Aorta (tissue), 5 donors: ENCODE data around the gene MAPK8IP3. TPM values are rescaled to one million over a fixed set of nuclear protein-coding genes. Genes with fewer than 3 reads are reported as not detected.

Experiments used
- ATAC-seq: fragments of 200-7000 bp; cut with Tn5 transposase; one replicate; pipeline ENCODE4 v1.9.1; 2022; ENCODE audit warnings: moderate library complexity; ENCODE audit not compliant: low FRiP score
- DNase-seq, 2 donors: peaks; one replicate each; pipeline ENCODE4 v3.0.0-alpha.2; 2020
- H3K27ac ChIP-seq, 2 donors: one replicate each; pipeline ENCODE4 v1.5.1; 2013; ENCODE audit warnings: low read length in 2 of 2, mild to moderate bottlenecking in 2 of 2, moderate library complexity in 2 of 2, control low read depth in 1 of 2, inconsistent platforms in 1 of 2, low read depth in 1 of 2
- H3K27me3 ChIP-seq, 2 donors: one replicate each; pipeline ENCODE4 v1.6.1; 2013; ENCODE audit warnings: control low read depth in 1 of 2, low read length in 1 of 2, mild to moderate bottlenecking in 1 of 2, moderate library complexity in 1 of 2; ENCODE audit not compliant: insufficient read depth in 2 of 2, control insufficient read depth in 1 of 2
- H3K36me3 ChIP-seq, 2 donors: one replicate each; pipeline ENCODE4 v1.6.1; 2013; ENCODE audit warnings: control low read depth in 1 of 2, low read length in 1 of 2, mild to moderate bottlenecking in 1 of 2; ENCODE audit not compliant: insufficient read depth in 2 of 2, control insufficient read depth in 1 of 2
- H3K4me1 ChIP-seq, 2 donors: one replicate each; pipeline ENCODE4 v1.6.1; 2013; ENCODE audit warnings: low read length in 2 of 2, control low read depth in 1 of 2, mild to moderate bottlenecking in 1 of 2, moderate library complexity in 1 of 2; ENCODE audit not compliant: insufficient read depth in 2 of 2, control insufficient read depth in 1 of 2
- H3K4me3 ChIP-seq, 2 donors: one replicate each; pipeline ENCODE4 v1.5.1; 2013; ENCODE audit warnings: low read length in 2 of 2, control low read depth in 1 of 2, mild to moderate bottlenecking in 1 of 2
- H3K9me3 ChIP-seq: one replicate; pipeline ENCODE4 v1.6.1; 2013; ENCODE audit warnings: mild to moderate bottlenecking, low read length; ENCODE audit not compliant: control insufficient read depth
- WGBS, 2 donors: extraction: QIAGEN DNeasy Blood & Tissue Kit; methylation state at CpG; one replicate each; pipeline ENCODE4 v1.1.7; 2013; 5-methylcytosine and 5-hydroxymethylcytosine counted together
- intact Hi-C, 2 donors: fragments of 100-400 bp; cut with DNase I; formaldehyde crosslinking; loops; one replicate each; pipeline versions ENCODE4 v1.14.2 to v1.15.0; 2022
- polyA plus RNA-seq, 2 donors: library from polyadenylated mRNA; stranded (reverse); fragments of 200-250 nt; gene quantifications; one replicate each; pipeline ENCODE4 v1.2.3, GENCODE V29; 2013
- total RNA-seq, 2 donors: library from RNA; stranded (reverse); fragmentation: NEBNext Ultra II Directional; extraction: Animal tissue kit (Norgen Biotek cat#: 25700); gene quantifications; one replicate each; pipeline ENCODE4 v1.2.1, GENCODE V29; 2021
- donor health status: healthy with polysubstance abuse.
- donor health status: Bipolar disorder and iron deficiency.
- donor health status: DM: no; HTN: no; CAD: no.
- donor health status: DM: no; HTN: no; CAD: no.
- donor health status: DM: yes; HTN: yes; CAD: no.

MAPK8IP3 gene
- total and polyA plus RNA-seq, 4 donors: 20.8 to 122 (median 84.2) TPM

DNA sequence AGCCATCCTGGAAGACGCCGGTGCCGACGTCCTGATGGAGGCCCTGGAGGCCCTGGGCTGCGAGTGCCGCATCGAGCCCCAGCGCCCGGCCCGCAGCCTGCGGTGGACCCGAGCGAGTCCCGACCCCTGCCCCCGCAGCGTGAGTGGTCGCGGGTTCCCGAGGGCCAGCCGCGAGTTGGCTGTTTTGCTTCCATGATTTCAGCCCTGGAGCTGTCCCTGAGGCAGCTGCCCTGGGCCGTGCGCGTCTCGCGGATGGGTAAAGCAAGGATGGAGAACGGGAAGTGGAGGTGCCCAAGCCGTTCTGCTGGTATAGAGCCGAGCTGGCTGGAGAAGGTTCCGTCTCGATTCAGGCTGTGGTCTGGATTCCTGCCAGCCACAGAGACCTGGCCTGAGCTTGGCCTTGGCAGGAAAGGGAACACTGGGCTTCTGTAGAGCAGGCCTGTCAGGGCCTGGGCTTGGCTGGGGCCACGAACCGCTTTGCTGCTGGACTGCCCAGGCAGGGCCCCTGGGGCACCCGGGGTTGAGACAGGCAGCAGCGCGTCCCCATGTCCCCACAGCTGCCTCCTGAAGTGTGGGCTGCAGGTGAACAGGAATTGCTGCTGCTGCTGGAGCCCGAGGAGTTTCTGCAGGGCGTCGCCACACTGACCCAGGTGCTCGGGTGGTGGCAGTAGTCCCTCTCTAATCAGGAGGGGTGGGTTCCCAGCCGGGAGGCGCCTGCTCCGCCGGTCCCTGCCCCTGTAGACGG, 67.9 kb downstream of the MAPK8IP3 start:
- ATAC-seq: no peak
- no peaks in the 10 kb centered on the region for H3K4me1 ChIP-seq
- peaks cover 0 to 7% of the 10 kb centered on the region in 2 donors for H3K36me3 ChIP-seq

DNA sequence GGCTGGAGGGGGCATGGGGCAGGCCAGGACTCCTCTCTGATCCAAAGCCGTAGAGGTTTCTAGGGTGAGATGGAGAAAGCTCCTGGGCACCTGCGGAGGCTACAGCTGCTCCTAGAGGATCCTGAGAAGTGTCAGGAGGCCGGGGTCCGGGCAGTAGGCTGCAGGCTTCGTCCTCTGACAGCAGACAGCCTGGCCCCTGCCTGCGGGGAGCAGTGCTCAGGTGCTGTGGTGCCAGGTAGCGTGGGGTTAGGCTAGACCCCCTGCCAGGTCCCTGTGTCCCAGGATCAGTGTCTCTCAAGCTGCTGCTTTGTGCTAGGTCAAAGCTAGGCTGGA, 68.4 kb downstream of the MAPK8IP3 start:
- no peak overlapping the region for H3K4me3 ChIP-seq
- H3K27ac ChIP-seq: no peak overlapping the region
- H3K27me3 ChIP-seq: no peaks in the 10 kb centered on the region
- DNase-seq: no peak
- 85 to 86% methylated on average over 7 of the region's 7 CpGs for WGBS, 2 donors
- no peaks in the 10 kb centered on the region for H3K9me3 ChIP-seq
- intact Hi-C loops: loop anchor here in 1 of 2 donors (5.0 kb wide), 1 partner anchor 67 kb away; the partner anchor contains the start of gene MAPK8IP3
- H3K36me3 ChIP-seq: peaks cover 0 to 7% of the 10 kb centered on the region in 2 donors
- no peaks in the 10 kb centered on the region for H3K4me1 ChIP-seq
- no peak for ATAC-seq

More for the DNA sequence above, 67.9 kb downstream of the MAPK8IP3 start:
- no peak for DNase-seq
- 15% methylated on average over 45 of the region's 45 CpGs for WGBS, 2 donors
- Histone ChIP-seq H3K27me3 (no peaks in the 10 kb centered on the region), H3K4me3 (peak overlapping the region; percentile 78 to 86), H3K27ac (peak overlapping the region in 1 of 2 donors; percentile 25), H3K9me3 (no peaks in the 10 kb centered on the region)
- intact Hi-C loops: loop anchor here in 1 of 2 donors (5.0 kb wide), 1 partner anchor 67 kb away; the partner anchor contains the start of gene MAPK8IP3

DNA sequence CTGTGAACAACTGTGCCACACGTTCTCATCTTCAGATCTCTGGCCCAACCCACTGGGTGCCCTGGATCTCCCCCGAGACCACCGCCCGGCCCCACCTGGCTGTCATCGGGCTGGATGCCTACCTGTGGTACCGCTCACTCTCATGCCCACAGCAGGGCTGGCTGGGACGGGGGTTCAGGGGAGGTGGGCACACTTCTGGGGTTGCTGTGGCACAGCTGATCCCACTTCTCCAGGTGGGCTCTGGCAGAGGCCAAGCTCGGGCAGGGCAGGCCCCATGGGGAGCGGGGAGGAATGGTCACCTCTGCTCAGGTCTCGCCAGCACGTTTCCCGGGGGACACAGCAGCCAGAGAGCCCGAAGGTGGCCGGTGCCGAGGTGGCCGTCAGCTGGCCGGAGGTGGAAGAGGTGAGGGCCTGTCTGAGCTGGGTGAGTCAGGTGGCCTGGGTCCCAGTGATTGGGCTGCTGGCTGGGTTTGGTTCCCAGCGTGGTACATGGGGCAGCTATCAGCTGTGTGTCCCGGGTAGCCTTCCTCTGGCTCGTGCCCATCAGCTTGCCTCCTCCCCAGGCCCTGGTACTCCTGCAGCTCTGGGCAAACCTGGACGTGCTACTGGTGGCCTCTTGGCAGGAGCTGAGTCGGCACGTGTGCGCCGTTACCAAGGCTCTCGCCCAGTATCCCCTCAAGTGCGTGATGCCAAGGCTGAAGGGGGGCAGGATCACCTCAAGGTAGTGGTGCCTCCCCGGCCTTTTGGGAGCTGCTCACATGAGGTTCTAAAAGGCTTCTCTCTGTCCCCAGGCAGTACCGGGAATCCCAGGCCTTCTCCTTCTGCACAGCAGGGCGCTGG, 69.2 kb downstream of the MAPK8IP3 start:
- Histone ChIP-seq H3K4me3 (no peak overlapping the region), H3K36me3 (peaks cover 0 to 7% of the 10 kb centered on the region in 2 donors), H3K27ac (no peak overlapping the region), H3K27me3 (no peaks in the 10 kb centered on the region), H3K9me3 (no peaks in the 10 kb centered on the region), H3K4me1 (no peaks in the 10 kb centered on the region)
- ATAC-seq: no peak
- intact Hi-C loops: no loop called here
- WGBS, 2 donors: 86% methylated on average over 30 of the region's 30 CpGs
- no peak for DNase-seq

DNA sequence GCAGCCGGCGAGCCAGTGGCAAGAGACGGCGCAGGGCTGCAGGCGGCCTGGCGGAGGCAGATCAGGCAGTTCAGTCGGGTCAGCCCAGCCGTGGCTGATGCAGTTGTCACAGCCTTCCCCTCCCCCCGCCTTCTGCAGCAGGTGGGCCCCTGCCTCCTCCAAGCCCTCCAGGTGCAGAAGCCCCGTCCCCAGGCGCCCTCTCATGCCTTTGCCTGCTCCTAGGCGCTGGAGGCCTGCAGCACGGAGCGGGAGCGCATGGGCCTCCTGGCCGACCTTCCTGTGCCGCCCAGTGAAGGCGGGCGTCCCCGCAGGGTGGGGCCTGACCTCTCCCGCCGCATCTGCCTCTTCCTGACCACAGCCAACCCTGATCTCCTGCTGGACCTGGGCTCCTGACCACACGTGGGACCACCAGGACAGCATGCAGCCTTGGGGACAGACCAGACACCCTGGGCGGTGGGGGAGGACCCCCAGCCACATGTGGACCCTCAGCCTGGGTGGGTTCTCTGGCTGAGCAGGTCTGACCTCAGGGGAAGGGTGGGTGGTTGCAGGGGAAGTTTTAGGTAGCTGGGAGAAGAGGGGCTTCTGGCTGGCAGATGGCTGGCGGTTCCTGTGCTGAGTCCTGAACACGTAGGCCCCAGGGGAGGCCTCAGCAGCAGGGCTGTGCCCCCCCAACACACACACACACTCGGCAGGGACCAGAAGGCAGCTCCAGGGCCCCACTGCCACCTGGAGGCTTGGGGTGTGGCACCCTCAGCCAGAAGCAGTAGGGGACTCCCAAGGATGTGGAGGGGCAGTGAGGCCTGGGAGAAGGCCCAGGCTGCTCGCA, 70.1 kb downstream of the MAPK8IP3 start:
- ATAC-seq (no peak), DNase-seq (no peak)
- Histone ChIP-seq H3K27ac (no peak overlapping the region), H3K27me3 (no peaks in the 10 kb centered on the region), H3K36me3 (peaks cover 0 to 7% of the 10 kb centered on the region in 2 donors), H3K9me3 (no peaks in the 10 kb centered on the region), H3K4me1 (no peaks in the 10 kb centered on the region), H3K4me3 (no peak overlapping the region)
- intact Hi-C loops: no loop called here
- WGBS, 2 donors: 80% methylated on average over 28 of the region's 28 CpGs

DNA sequence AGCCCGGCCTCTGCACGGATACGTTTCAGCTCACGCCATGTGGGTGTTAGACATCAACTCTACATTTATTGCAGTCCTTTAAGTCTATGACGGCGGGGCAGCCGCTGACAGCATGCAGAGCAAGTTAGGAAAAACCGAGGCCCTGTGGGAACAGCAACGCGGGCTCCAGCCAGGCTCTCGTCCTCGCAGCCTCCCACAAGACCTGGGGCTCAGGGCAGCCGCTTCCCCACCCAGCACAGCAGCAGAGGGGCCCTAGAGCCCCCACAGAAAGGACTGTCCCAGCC, 70.6 kb downstream of the MAPK8IP3 start:
- Histone ChIP-seq H3K27me3 (no peaks in the 10 kb centered on the region), H3K4me1 (no peaks in the 10 kb centered on the region), H3K9me3 (no peaks in the 10 kb centered on the region), H3K27ac (no peak overlapping the region), H3K36me3 (peaks cover 0 to 7% of the 10 kb centered on the region in 2 donors), H3K4me3 (no peak overlapping the region)
- intact Hi-C loops: no loop called here
- DNase-seq: no peak
- 81 to 84% methylated on average over 13 of the region's 13 CpGs for WGBS, 2 donors
- no peak for ATAC-seq

DNA sequence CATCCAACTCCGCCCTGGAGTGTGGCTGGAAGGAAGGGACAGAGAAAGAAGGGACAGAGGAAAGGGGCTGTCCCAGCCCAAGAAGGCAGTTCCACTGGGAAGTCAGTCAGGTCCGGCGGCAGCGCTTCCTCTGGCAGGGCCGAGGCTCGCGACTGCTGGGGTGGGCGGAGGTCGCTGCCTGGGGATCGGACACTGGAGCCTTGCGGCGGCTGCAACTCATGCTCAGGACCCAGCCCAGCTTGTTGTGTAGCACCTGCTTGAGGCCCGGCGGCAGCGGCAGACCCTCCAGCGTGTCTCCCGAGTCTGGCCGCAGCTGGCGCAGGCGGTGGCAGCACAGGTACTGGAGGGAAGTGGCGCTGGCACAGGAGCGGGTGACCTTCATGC, 71.0 kb downstream of the MAPK8IP3 start:
- H3K4me3 ChIP-seq: no peak overlapping the region
- H3K9me3 ChIP-seq: no peaks in the 10 kb centered on the region
- no peak for DNase-seq
- no peaks in the 10 kb centered on the region for H3K4me1 ChIP-seq
- WGBS, 2 donors: 88 to 92% methylated on average over 20 to 22 of the region's 22 CpGs
- no peak overlapping the region for H3K27ac ChIP-seq
- H3K36me3 ChIP-seq: peaks cover 0 to 7% of the 10 kb centered on the region in 2 donors
- no peaks in the 10 kb centered on the region for H3K27me3 ChIP-seq
- intact Hi-C loops: no loop called here
- no peak for ATAC-seq

DNA sequence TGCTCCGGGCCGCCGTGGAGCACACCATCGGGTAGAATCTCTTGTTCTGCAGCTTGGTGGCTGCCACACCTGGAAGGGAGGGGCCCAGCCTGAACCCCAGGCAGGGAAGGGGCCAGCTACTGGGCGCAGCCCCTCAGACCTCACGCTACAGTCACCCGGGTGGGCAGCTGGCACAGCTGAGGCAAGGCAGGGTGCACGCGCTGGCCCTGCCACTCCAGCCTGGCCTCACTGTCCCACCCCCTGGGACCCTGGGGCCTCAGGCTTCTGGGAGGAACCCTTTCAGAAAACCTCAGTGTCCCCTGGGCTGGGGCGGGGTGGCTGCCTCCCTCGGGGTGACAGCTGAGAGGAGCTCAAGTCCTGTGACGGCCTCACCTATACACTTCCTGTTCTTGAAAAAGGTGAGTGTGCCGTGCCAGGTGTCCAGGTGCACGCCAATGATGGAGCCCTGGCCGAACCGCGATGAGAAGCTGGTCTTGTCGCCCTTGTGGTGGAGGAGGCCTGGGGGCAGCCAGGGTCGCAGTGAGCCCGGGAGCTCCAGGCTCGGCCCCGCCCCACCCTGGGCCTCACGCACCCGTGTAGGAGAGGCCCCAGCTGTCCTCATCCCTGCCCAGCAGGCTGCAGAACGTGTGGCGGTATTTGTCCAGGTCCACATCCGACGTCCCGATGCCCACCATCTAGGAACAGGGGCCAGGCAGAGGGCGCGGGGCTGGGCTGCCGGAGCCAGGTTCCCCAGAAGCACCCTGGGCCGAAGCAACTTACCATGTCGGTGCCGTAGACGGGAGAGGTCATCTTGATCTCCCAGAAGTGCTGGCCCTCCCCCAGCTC, 71.6 kb downstream of the MAPK8IP3 start:
- H3K27ac ChIP-seq: no peak overlapping the region
- no peaks in the 10 kb centered on the region for H3K27me3 ChIP-seq
- no peak overlapping the region for H3K4me3 ChIP-seq
- ATAC-seq (no peak), DNase-seq (no peak)
- intact Hi-C loops: no loop called here
- H3K4me1 ChIP-seq: no peaks in the 10 kb centered on the region
- 81% methylated on average over 36 of the region's 36 CpGs for WGBS, 2 donors
- H3K36me3 ChIP-seq: peaks cover 0 to 7% of the 10 kb centered on the region in 2 donors
- H3K9me3 ChIP-seq: no peaks in the 10 kb centered on the region
